Breast epithelium (tissue), 4 donors: ENCODE measurements around the gene RGS3. TPM values are rescaled to one million over a fixed set of nuclear protein-coding genes. Genes with fewer than 3 reads are reported as not detected.

Experiments used
- DNase-seq, 2 donors: peaks; one replicate each; pipeline ENCODE4 v3.0.0-alpha.2; 2019; ENCODE audit warnings: low spot score in 2 of 2
- H3K27ac ChIP-seq, 2 donors: fragments of 200-600 bp; sonication (generic) in 1 of 2; one replicate each; pipeline ENCODE4 v1.5.1; 2016 to 2019; ENCODE audit warnings: mild to moderate bottlenecking in 1 of 2
- H3K27me3 ChIP-seq, 2 donors: fragments of 200-600 bp; sonication (generic) in 1 of 2; one replicate each; pipeline versions ENCODE4 v1.5.1 to v1.6.0; 2017 to 2019; ENCODE audit warnings: control low read depth in 1 of 2, mild to moderate bottlenecking in 1 of 2
- H3K36me3 ChIP-seq: fragments of 200-600 bp; one replicate; pipeline ENCODE4 v1.5.1; 2019
- H3K4me1 ChIP-seq, 2 donors: fragments of 200-600 bp; sonication (generic); one replicate each; pipeline ENCODE4 v1.5.1; 2016 to 2019; ENCODE audit warnings: control low read depth in 1 of 2
- H3K4me3 ChIP-seq, 3 donors: fragments of 200-600 bp; sonication (generic); 1 replicate in 2 of 3; 2 replicates in 1 of 3; pipeline ENCODE4 v1.5.1; 2016 to 2019; ENCODE audit warnings: mild to moderate bottlenecking in 3 of 3, moderate library complexity in 2 of 3
- H3K9me3 ChIP-seq, 2 donors: fragments of 200-600 bp; sonication (generic) in 1 of 2; one replicate each; pipeline ENCODE4 v1.5.1; 2016 to 2019; ENCODE audit warnings: control low read depth in 1 of 2
- CTCF ChIP-seq, 3 donors: fragments of 450-650 bp; IDR thresholded peaks; one replicate each; pipeline ENCODE4 v1.5.1; 2016 to 2017; ENCODE audit warnings: antibody characterized with exemption in 3 of 3, mild to moderate bottlenecking in 3 of 3, moderate library complexity in 3 of 3
- POLR2A ChIP-seq: fragments of 450-650 bp; IDR thresholded peaks from one replicate; pipeline ENCODE4 v1.6.1; 2016; ENCODE audit warnings: antibody characterized with exemption, mild to moderate bottlenecking, moderate library complexity
- POLR2AphosphoS5 ChIP-seq, 3 donors: sonication (generic); formaldehyde crosslinking; IDR thresholded peaks; one replicate each; pipeline ENCODE4 v1.6.1; 2017; ENCODE audit warnings: antibody characterized with exemption in 3 of 3
- intact Hi-C: fragments of 100-400 bp; cut with DNase I; formaldehyde crosslinking; loops from one replicate; pipeline ENCODE4 v1.15.1; 2023; ENCODE audit warnings: low total_unique reads
- total RNA-seq, 3 donors: library from RNA; depleted of rRNA; stranded (reverse); fragments of >200 nt; gene quantifications; one replicate each; pipeline ENCODE4 v1.1.0, GENCODE V29; 2016

Gene RGS3
- total RNA-seq, 3 donors from 2014 or later = 31.7 to 49.0 (median 35.4) TPM

- H3K9me3 ChIP-seq = no peaks in the 10 kb centered on the region
- TF ChIP-seq POLR2AphosphoS5 (IDR thresholded peaks at IDR 0.05) = no peak
- no peak for TF ChIP-seq POLR2A
- TF ChIP-seq CTCF (IDR thresholded peaks at IDR 0.05) = no peak
- H3K27ac ChIP-seq = peak overlapping the region in 1 of 2 donors; percentile 89
- H3K4me3 ChIP-seq = no peak overlapping the region
- no peaks in the 10 kb centered on the region for H3K27me3 ChIP-seq
- DNase-seq = no peak
- intact Hi-C loops = loop anchor here (5.0 kb wide), 1 partner anchor 440 kb away; no protein-coding TSS in a partner anchor
- no peaks in the 10 kb centered on the region for H3K36me3 ChIP-seq
- peaks cover 4 to 33% of the 10 kb centered on the region in 2 donors for H3K4me1 ChIP-seq
Measured at GRCh38 chr9:113582698-113583200, 119.2 kb downstream of the RGS3 start.

- no peaks in the 10 kb centered on the region for H3K27me3 ChIP-seq
- TF ChIP-seq POLR2A (no peak), POLR2AphosphoS5 (IDR thresholded peaks at IDR 0.05) (no peak), CTCF (IDR thresholded peaks at IDR 0.05) (no peak)
- no peak for DNase-seq
- intact Hi-C loops = loop anchor here (5.0 kb wide), 1 partner anchor 441 kb away; no protein-coding TSS in a partner anchor
- no peak overlapping the region for H3K27ac ChIP-seq
- no peaks in the 10 kb centered on the region for H3K9me3 ChIP-seq
- H3K4me3 ChIP-seq = no peak overlapping the region
- H3K36me3 ChIP-seq = no peaks in the 10 kb centered on the region
- H3K4me1 ChIP-seq = peaks cover 4 to 27% of the 10 kb centered on the region in 2 donors
Measured at GRCh38 chr9:113583511-113584427, 120.2 kb downstream of the RGS3 start.

GRCh38 chr9:113584428-113585084 lies 121.0 kb downstream of the RGS3 start:
- H3K27me3 ChIP-seq = no peaks in the 10 kb centered on the region
- H3K4me3 ChIP-seq = no peak overlapping the region
- peaks cover 4 to 22% of the 10 kb centered on the region in 2 donors for H3K4me1 ChIP-seq
- DNase-seq = no peak
- H3K9me3 ChIP-seq = no peaks in the 10 kb centered on the region
- TF ChIP-seq CTCF (IDR thresholded peaks at IDR 0.05) (no peak), POLR2A (no peak), POLR2AphosphoS5 (IDR thresholded peaks at IDR 0.05) (no peak)
- no peaks in the 10 kb centered on the region for H3K36me3 ChIP-seq
- intact Hi-C loops = loop anchor here (5.0 kb wide), 1 partner anchor 442 kb away; no protein-coding TSS in a partner anchor
- H3K27ac ChIP-seq = no peak overlapping the region

- TF ChIP-seq POLR2A (no peak), POLR2AphosphoS5 (IDR thresholded peaks at IDR 0.05) (no peak), CTCF (IDR thresholded peaks at IDR 0.05) (no peak)
- H3K9me3 ChIP-seq = no peaks in the 10 kb centered on the region
- H3K36me3 ChIP-seq = no peaks in the 10 kb centered on the region
- no peak overlapping the region for H3K4me3 ChIP-seq
- H3K27me3 ChIP-seq = no peaks in the 10 kb centered on the region
- peaks cover 3 to 17% of the 10 kb centered on the region in 2 donors for H3K4me1 ChIP-seq
- intact Hi-C loops = no loop called here
- H3K27ac ChIP-seq = no peak overlapping the region
- no peak for DNase-seq
Measured at GRCh38 chr9:113585085-113585442, 121.5 kb downstream of the RGS3 start.
